Measurements from ENCODE around the gene C1orf159.

- no peak for TF ChIP-seq CTCF (IDR thresholded peaks at IDR 0.05; ENCODE audit: borderline replicate concordance, extremely low read depth, low read length, poor library complexity, severe bottlenecking)
- TF ChIP-seq EZH2 (IDR thresholded peaks at IDR 0.05; ENCODE audit: borderline replicate concordance, low read depth, low read length, severe bottlenecking): no peak
Measured at GRCh38 chr1:1141911-1142250, 26.0 kb upstream of the C1orf159 start.

Measured in DND-41 (cell line).